ENCODE measurements around the gene DOK7.

The DOK7 gene

GRCh38 chr4:3462790-3463415 lies at the start of gene DOK7:
DOK7 (plus strand) TSS chr4:3463306; CDS start chr4:3463376, 70 bp downstream.
- no peak for DNase-seq (ENCODE audit: low read depth in 1 of 2, low spot score in 1 of 2)

GRCh38 chr4:3413675-3414420 lies 49.3 kb upstream of the DOK7 start:
- no peak for DNase-seq (ENCODE audit: low read depth in 1 of 2, low spot score in 1 of 2)

- DNase-seq (ENCODE audit: low read depth in 1 of 2, low spot score in 1 of 2) = no peak
Observed at GRCh38 chr4:3414421-3415279, 48.5 kb upstream of the DOK7 start.

- DNase-seq (ENCODE audit: low read depth in 1 of 2, low spot score in 1 of 2) = no peak
Observed at GRCh38 chr4:3415471-3416141, 47.5 kb upstream of the DOK7 start.

- no peak for DNase-seq (ENCODE audit: low read depth in 1 of 2, low spot score in 1 of 2)
Observed at GRCh38 chr4:3416270-3416669, 46.8 kb upstream of the DOK7 start.

- DNase-seq (ENCODE audit: low read depth in 1 of 2, low spot score in 1 of 2) = no peak
Observed at GRCh38 chr4:3416821-3417221, 46.3 kb upstream of the DOK7 start.

- no peak for DNase-seq (ENCODE audit: low read depth in 1 of 2, low spot score in 1 of 2)
Observed at GRCh38 chr4:3417448-3417847, 45.7 kb upstream of the DOK7 start.

GRCh38 chr4:3418029-3418762 lies 44.9 kb upstream of the DOK7 start:
- DNase-seq (ENCODE audit: low read depth in 1 of 2, low spot score in 1 of 2) = no peak

- DNase-seq (ENCODE audit: low read depth in 1 of 2, low spot score in 1 of 2) = no peak
Observed at GRCh38 chr4:3419836-3420605, 43.1 kb upstream of the DOK7 start.

- no peak for DNase-seq (ENCODE audit: low read depth in 1 of 2, low spot score in 1 of 2)
Observed at GRCh38 chr4:3420606-3420955, 42.5 kb upstream of the DOK7 start.

- DNase-seq (ENCODE audit: low read depth in 1 of 2, low spot score in 1 of 2) = no peak
Observed at GRCh38 chr4:3420956-3421355, 42.1 kb upstream of the DOK7 start.

- no peak for DNase-seq (ENCODE audit: low read depth in 1 of 2, low spot score in 1 of 2)
Observed at GRCh38 chr4:3421470-3421869, 41.6 kb upstream of the DOK7 start.

- no peak for DNase-seq (ENCODE audit: low read depth in 1 of 2, low spot score in 1 of 2)
Observed at GRCh38 chr4:3422241-3422801, 40.8 kb upstream of the DOK7 start.

GRCh38 chr4:3422808-3423297 lies 40.3 kb upstream of the DOK7 start:
- DNase-seq (ENCODE audit: low read depth in 1 of 2, low spot score in 1 of 2) = no peak

GRCh38 chr4:3423406-3423805 lies 39.7 kb upstream of the DOK7 start:
- DNase-seq (ENCODE audit: low read depth in 1 of 2, low spot score in 1 of 2) = no peak

GRCh38 chr4:3423952-3424351 lies 39.2 kb upstream of the DOK7 start:
- no peak for DNase-seq (ENCODE audit: low read depth in 1 of 2, low spot score in 1 of 2)

- no peak for DNase-seq (ENCODE audit: low read depth in 1 of 2, low spot score in 1 of 2)
Observed at GRCh38 chr4:3424522-3425095, 38.5 kb upstream of the DOK7 start.

- DNase-seq (ENCODE audit: low read depth in 1 of 2, low spot score in 1 of 2) = no peak
Observed at GRCh38 chr4:3426465-3427133, 36.5 kb upstream of the DOK7 start.

- no peak for DNase-seq (ENCODE audit: low read depth in 1 of 2, low spot score in 1 of 2)
Observed at GRCh38 chr4:3427134-3427476, 36.0 kb upstream of the DOK7 start.
